HuH-7 (cell line): ENCODE data around the gene GRM2.

ENCODE experiments used
- DNase-seq: peaks from one replicate; pipeline ENCODE4 v3.0.0; 2011; ENCODE audit warnings: low spot score

GRM2 gene

DNA sequence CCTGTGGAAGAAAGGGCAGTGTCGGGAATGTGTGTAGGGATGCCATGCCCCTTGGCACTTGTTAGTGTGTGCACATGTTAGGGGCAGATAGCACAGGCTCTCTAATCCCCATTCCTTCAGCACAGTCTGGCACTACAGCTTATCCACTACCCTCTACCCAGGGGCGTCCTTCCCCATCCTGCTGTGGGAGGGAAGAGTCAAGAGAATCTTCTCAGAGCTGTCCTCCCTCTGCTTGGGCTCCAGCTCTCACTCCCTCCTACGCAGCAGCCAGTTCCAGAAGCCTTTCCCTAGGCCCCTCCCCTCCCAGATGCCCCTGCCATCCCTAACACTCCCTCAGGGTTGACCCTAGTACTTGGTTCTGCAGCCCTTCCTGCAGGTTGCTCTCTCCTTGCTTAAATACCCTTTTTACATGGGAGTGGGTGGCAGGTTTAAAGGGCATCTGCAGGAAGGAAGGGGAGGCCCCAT lies 815 bp upstream of the GRM2 start:
- no peak for DNase-seq

- no peak for DNase-seq
These were observed 1.5 kb downstream of the GRM2 start for GRCh38 chr3:51708216-51708845.

GRCh38 chr3:51709004-51709420 lies 2.1 kb downstream of the GRM2 start:
- DNase-seq: no peak

DNA sequence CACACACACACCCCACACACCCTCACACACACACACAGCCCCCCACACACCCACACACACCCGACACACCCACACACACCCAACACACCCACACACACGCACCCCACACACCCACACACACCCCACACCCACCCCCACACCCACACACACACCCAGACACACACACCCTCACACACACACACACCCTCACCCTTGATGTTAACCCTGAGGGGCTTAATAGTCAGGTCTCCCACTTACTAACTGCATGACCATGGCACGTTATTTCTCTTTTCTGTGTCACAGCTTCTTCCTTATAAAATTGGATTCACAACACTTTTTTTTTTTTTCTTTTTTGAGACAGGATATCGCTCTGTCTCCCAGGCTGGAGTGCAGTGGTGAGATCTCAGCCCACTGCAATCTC lies 2.8 kb downstream of the GRM2 start:
- no peak for DNase-seq

DNA sequence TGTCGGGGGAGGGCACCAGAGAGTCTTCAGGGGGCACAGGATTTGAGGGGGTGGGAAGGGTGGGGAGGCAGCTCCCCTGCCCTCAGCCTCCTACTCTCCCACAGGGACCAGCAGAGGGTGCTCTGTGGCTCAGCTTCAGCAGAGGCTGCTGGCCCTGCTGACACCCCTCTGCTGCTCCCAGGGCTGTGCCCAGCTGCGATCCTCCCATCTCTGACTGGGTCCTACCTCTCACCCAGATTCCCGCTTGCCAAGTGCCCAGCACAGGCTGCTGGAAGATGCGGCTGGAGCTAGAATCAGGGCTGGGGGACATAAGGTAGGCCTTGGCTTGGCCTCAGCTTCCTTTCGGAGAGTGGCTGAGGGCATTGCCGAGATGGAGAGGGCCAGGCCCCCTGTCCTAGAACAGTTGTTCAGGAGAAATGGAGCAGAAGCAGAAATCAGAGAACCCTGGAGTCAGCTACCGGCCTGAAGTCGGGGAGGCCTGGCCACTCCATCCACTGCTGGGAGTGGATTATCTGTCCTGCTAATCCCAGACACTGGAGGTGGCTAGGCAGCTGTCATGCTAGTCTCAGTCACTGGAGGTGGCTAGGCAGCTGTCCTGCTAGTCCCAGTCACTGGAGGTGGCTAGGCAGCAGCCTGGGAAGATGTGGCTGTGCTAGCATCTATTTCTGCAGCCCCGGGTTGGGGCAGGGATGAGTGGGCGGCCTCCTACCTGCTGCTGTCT lies 3.9 kb downstream of the GRM2 start:
- peak; percentile 72 for DNase-seq

GRCh38 chr3:51711352-51712037 lies 4.6 kb downstream of the GRM2 start:
- DNase-seq: no peak

DNA sequence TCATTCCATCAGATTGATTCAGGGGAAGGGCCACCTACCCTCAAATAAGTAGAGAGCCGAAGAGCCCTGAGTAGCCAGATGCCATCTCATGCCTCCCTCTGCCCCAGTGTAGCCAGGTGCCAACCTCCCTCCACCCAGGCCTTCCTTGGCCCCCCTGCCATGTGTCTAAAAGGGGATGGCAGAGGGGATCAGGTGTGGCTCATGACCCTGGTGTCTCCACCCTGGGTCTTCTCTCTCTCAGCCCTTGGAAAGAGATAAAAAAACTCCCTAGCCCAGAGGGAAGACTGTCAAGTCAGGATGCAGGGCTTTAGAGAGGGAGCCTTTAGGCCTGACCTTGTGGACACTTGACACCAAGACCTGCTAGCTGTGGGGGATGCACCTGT lies 5.2 kb downstream of the GRM2 start:
- peak; percentile 5 for DNase-seq

- DNase-seq: peak; percentile 1
These were observed 5.7 kb downstream of the GRM2 start for GRCh38 chr3:51712511-51712931.

DNA sequence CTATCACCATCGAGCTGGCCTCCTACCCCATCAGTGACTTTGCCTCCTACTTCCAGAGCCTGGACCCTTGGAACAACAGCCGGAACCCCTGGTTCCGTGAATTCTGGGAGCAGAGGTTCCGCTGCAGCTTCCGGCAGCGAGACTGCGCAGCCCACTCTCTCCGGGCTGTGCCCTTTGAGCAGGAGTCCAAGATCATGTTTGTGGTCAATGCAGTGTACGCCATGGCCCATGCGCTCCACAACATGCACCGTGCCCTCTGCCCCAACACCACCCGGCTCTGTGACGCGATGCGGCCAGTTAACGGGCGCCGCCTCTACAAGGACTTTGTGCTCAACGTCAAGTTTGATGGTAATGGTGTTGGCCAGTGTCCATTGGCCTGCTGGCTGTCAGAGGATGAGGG lies 6.1 kb downstream of the GRM2 start:
- DNase-seq: no peak

GRCh38 chr3:51715231-51715976 lies 8.5 kb downstream of the GRM2 start:
- peak; percentile 4 for DNase-seq

DNA sequence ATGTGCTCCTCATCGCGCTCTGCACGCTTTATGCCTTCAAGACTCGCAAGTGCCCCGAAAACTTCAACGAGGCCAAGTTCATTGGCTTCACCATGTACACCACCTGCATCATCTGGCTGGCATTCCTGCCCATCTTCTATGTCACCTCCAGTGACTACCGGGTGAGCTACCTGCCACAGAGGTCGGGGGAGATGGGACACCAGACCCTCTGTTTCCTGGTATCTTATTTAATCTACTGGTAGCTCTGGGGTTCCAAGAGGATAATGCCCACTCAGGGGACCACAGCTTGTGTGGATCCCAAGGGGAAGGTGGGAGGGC lies 9.1 kb downstream of the GRM2 start:
- peak; percentile 1 for DNase-seq

GRCh38 chr3:51716805-51717204 lies 9.9 kb downstream of the GRM2 start:
- no peak for DNase-seq

DNA sequence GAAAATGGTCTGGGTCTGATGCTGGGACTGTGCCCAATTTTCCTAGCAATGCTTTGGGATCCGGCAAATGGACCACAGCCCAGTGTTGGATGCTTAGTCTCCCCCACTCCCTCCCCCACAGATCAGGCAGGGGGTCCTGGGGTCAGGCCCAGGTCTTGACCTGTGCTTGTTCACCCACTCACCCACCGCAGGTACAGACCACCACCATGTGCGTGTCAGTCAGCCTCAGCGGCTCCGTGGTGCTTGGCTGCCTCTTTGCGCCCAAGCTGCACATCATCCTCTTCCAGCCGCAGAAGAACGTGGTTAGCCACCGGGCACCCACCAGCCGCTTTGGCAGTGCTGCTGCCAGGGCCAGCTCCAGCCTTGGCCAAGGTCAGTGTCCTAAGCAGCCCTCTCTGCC lies 10.6 kb downstream of the GRM2 start:
- DNase-seq: no peak

DNA sequence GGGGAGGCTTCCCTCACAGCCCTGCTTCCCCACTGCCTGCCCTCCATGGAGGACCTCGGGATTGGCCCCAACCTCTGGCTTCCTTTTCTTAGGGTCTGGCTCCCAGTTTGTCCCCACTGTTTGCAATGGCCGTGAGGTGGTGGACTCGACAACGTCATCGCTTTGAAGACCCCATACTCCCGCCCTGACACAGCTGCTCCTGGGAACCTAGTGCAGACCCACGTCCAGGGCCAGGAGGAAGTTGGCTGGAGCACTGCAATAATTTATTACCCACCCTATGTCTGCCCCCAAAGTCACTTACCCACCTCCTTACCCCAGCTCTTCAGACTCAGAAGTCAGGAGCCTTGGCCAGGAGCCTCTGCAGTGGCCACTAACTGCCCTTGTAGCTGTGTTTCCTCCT lies 11.1 kb downstream of the GRM2 start:
- DNase-seq: peak; percentile 4

GRCh38 chr3:51718547-51719409 lies 11.9 kb downstream of the GRM2 start:
- peak; percentile 85 for DNase-seq

DNA sequence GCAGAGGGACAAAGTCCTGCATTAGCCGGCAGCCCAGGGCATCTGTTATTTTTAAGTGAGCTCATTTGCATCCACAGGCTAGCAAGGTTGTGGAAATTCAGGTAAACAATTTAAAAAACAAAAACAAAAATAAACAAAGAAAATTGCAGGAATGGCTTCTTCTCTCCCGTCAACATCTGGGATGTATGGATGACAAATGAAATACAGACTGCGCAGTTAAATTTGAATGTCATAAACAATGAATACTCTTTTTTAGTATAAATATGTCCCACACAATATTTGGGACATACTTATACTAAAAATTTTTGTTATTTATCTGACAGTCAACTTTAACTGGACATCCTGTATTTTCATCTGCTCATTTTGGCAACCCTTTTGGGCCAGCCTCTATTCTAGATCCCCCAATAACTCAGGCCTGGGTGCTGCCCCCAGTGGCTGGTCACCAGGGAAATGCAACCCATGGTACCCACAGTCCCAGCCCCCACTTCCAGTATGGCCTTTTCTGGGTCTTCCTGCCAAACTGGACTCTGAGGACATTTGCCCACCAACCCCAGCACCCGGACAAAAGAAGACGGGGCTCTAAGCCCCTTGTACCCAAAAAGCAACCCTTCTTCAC lies 12.7 kb downstream of the GRM2 start:
- DNase-seq: peak; percentile 6

- peak; percentile 1 for DNase-seq
These were observed 13.6 kb downstream of the GRM2 start for GRCh38 chr3:51720292-51721061.

DNA sequence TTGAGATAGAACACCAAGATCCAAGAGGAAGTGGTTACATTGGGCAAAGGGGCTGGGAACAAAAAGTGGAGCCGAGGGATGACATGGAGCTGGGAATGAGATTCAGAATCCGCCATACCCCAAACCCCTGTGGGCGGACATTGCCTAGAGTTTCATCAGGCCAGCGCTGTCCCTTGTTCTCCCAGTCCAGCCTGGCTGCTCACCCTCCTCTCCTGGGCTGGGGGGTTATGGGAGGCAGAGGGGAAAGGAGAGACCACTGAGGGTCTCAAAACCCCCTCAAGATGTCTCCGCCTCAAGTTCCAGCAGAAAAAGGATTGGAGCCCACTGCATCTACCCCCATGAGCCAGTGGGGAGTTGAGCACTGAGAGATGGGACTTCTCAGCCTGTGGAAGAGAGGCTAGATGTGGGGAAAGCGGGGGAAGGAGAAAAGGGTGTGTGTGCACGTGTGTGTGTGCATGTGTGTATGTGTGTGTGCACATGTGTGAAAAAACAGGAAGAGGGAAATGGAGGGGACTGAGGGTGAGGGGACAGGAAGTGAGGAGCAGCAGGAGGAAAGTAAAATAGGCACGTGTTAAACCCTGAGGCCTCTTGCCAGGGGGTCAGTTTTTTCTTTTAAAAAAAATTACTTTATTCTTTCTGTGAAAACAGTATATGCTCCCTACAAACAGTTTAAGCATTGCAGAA lies 14.3 kb downstream of the GRM2 start:
- peak; percentile 1 for DNase-seq

GRCh38 chr3:51722362-51722761 lies 15.5 kb downstream of the GRM2 start:
- DNase-seq: no peak

GRCh38 chr3:51727500-51727899 lies 20.6 kb downstream of the GRM2 start:
- DNase-seq: no peak
